CD4-positive, alpha-beta T cell treated with Interleukin-2 at 100 ng/mL for 4 hours (primary cell): ENCODE results near the gene GSTP1.

Experiments
- DNase-seq: peaks from one replicate; pipeline ENCODE4 v3.0.0-alpha.2; 2020; ENCODE audit warnings: low spot score

Gene GSTP1

DNA sequence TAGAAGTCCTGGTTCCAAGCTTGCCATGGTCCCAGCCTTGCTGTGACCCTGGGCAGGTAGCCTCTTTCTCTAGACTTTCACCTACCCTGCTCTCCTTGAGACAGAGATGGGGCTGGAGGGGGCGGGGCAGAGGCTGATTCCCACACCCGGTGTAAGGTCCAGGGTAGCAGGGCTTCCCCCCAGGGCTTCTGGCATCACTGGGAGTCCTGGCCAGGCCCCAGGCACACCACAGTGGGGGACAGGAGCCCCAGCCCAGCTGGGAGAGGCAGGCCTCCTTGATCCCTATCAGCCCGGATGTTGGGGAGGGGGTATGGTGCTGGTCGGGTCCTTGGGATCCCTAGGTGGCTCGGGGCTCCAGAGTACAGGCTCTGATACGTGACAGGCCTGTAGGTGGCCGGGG is 47.8 kb downstream of the GSTP1 start:
- DNase-seq = no peak

DNA sequence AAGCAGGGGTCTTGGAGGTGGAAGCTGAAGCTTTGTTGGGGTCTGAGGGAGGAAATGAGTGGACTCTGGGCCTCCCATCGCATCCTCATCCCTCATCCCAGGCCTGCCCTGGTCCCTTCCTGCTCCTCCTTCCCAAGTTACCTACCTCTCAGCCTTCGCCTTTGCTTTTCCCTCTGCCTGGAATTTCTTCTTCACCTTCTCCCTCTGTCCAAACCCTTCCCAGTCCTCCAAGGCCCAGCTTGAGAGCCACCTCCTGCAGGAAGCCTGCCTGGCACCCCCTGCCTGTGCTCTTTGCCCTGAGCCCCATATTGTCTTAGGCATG is 48.2 kb downstream of the GSTP1 start:
- no peak for DNase-seq

DNA sequence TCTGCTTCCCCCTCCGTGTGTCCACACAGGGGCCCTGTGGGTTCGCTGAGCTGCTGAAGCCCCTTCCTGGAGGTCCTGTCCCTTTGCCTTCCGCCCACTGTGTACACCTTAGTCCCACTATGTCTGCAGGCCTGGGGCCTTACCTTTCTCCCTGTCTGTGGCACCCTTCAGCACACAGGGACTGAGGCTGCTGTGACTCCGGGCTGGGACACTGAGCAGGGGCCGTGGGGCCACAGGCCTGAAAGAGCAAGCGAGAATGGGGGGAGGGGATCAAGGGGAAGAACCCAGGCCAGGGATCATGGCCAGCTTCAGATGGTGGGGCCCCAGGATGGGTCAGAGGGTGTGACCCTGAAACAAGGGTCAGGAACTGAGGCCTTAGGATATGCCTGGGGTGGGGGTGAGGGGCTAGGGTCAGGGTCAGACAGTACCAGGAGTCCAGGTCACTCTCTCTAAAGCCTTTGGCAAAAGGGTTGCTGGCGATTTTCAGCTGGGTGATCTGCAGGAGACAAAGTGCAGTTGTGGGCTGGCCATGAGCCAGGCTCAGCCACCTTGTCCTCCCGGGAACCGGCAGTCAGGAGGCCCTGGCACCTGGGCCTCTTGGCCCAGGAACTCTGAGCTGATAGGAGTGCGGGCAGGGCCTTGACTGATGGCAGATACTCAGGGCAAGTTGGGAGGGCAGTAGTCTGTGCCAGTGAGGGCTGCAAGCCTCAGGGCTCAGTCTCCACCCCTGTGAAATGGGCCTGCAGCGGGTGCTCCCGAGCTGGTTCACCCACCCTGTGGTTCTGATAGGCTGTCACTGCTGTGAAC is 48.8 kb downstream of the GSTP1 start:
- no peak for DNase-seq

DNA sequence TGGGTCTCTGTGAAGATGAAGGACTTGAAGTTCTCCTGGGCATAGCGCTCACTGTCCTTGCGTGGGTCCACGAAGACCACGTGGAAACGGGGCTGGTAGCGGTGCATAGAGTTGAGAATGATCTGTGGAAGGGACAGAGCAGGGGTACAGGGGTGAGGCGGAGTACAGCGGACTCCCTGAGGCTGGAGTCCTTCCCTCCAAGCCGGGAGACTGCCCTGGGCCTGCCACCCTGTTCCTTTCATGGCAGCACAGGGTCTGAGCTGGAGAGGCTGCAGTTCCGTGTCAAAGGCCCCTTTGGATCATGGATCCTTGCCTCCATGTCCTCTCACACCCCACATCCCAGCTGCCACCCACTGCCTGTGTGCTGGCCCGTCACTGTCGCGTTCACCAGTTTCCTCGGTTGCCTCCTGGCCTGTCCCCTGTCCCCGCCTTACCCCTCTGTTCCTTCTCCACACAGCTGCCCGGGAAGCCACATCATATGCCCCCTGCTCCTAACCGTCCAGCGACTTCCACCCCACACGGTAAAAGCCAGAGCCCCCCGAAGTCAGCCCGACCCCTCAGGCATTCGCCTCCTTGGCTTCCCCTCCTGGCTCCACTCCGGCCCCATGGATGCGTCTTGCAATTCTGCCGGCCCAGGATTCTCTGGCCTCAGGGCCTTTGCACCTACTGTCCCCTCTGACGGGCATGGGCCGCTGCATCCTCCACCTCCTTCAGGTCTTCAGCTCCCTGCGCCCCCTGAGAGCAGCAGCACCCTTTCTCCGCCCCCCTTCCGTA is 49.6 kb downstream of the GSTP1 start:
- no peak for DNase-seq

DNA sequence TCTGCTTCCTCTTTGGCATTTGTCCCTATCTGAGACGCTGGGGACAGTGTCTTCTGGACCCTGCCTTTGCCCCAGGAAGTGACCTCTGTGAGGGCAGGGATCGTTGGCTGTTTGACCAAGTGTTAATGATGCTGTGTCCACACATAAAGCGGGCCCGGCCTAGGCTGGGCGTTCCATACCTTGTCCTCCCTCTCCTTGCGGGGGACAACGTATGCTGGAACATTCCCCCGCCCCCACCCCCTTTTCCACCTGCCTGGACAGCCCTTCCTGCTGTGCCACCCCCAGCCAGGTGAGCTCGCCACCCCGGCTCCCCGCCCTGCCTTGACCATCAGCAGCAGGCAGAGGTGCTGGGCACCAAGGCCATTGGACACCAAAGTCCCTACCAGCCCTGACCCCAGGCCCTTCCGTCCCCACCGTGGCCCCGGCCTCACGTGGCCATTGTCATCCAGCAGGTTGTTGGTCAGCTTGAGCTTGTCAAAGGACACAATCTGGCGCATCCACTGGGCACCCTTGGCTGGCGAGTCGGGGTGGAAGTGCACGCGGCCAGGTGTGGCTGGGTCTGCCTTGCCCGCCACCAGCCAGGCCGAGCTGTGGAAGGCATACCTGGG is 50.2 kb downstream of the GSTP1 start:
- DNase-seq = no peak

DNA sequence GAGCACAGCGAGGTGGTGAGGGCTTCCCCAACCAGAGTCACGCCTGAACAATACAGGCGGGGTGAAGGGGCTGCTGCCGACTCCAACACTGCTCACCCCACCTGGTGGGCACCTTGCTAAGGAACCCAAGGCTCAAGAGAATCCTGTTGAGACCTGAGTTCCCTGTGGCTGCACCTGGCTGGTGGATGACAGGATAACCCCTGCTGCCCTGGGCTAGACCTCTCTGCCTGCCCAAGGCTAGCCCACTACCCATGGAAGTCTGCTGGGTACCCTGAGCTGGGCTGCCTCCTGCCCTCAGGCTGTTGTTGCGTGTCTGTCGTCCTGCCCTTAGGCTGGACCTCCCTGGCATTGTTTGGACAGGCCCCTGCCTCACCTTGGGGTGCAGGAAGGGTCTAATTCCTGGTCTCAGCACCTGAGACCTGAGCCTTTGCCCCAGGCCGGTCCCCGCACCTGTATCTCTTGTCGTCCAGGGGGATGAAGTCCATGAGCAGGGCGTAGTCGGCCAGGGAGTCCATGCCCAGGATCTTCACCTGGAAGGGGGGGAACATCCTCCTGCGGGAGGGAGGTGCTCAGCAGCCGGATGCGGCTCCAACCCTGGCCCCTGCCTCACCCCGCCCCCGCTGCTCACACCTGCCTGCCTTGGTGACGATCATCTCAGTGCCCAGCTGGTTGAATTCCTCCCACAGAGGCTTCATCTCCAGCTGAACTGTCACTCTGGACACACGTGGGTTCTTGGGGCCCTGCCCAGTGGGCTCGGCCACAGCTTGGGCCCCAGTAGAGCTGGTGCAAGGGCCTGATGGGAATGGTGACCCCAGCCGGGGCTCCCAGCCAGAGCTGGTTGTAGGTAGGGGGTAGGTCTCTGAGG is 51.0 kb downstream of the GSTP1 start:
- no peak for DNase-seq

DNA sequence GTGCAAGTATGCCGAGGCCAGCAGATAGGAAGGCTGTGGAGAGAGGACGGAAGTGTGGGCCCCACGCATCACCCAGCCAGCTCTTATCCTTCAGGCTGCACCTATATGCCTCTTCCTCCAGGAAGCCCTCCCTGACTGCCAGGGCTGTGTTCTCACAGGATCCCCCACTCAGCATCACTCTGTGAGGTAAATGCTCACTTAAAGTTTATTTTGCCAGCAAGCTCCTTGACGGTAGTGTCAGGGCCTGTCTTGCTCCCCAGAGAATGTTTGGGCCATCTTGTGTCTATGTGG is 51.6 kb downstream of the GSTP1 start:
- DNase-seq = no peak
